ENCODE data around the gene NOL3. TPM values are rescaled to one million over a fixed set of nuclear protein-coding genes. Genes with fewer than 3 reads are reported as not detected.

NOL3 gene
- total RNA-seq, 2 donors from 2014 or later: 26.2 to 31.0 TPM

GRCh38 chr16:67198238-67198734, 27.9 kb downstream of the NOL3 start:
- Histone ChIP-seq H3K27me3 (no peaks in the 10 kb centered on the region), H3K27ac (peak overlapping the region; percentile 96), H3K36me3 (peaks cover 22% of the 10 kb centered on the region), H3K4me1 (peaks cover 6% of the 10 kb centered on the region), H3K9me3 (no peaks in the 10 kb centered on the region), H3K4me3 (no peak overlapping the region), H3K9ac (ENCODE audit: low read depth in 2 of 2, low read length in 2 of 2) (peak overlapping the region; percentile 48 to 71)
- peak; percentile 80 for DNase-seq
- intact Hi-C loops (cut with DNase I): loop anchor here (5.0 kb wide), 1 partner anchor 84 kb away; no protein-coding TSS in a partner anchor
- TF ChIP-seq CTCF (IDR thresholded peaks at IDR 0.05): peak; percentile 69

GRCh38 chr16:67199011-67199807, 28.9 kb downstream of the NOL3 start, which contains the start of gene ELMO3:
TSS of gene ELMO3 (plus strand) at chr16:67199131. CDS start at chr16:67199327, 196 bp downstream.
- H3K9me3 ChIP-seq: no peaks in the 10 kb centered on the region
- peak within 1 kb of the TSS; percentile 54 for H3K4me3 ChIP-seq
- peak within 1 kb of the TSS; percentile 76 to 84 for H3K9ac ChIP-seq (ENCODE audit: low read depth in 2 of 2, low read length in 2 of 2)
- DNase-seq: peak; percentile 89
- TF ChIP-seq CTCF (IDR thresholded peaks at IDR 0.05): peak; percentile 42
- H3K27me3 ChIP-seq: no peaks in the 10 kb centered on the region
- H3K27ac ChIP-seq: peak within 1 kb of the TSS; percentile 96
- intact Hi-C loops (cut with DNase I): loop anchor here (5.0 kb wide), 1 partner anchor 83 kb away; no protein-coding TSS in a partner anchor
- no peaks in the 10 kb centered on the region for H3K4me1 ChIP-seq
- peaks cover 22% of the 10 kb centered on the region for H3K36me3 ChIP-seq

- DNase-seq: peak; percentile 70
- H3K27me3 ChIP-seq: no peaks in the 10 kb centered on the region
- no peak for TF ChIP-seq CTCF (IDR thresholded peaks at IDR 0.05)
- peak overlapping the region; percentile 54 for H3K4me3 ChIP-seq
- no peaks in the 10 kb centered on the region for H3K4me1 ChIP-seq
- peaks cover 22% of the 10 kb centered on the region for H3K36me3 ChIP-seq
- H3K9ac ChIP-seq (ENCODE audit: low read depth in 2 of 2, low read length in 2 of 2): peak overlapping the region; percentile 39 to 76
- intact Hi-C loops (cut with DNase I): loop anchor here (5.0 kb wide), 1 partner anchor 82 kb away; no protein-coding TSS in a partner anchor
- H3K9me3 ChIP-seq: no peaks in the 10 kb centered on the region
- H3K27ac ChIP-seq: peak overlapping the region; percentile 96
These were observed 29.5 kb downstream of the NOL3 start for GRCh38 chr16:67199808-67200198.

- H3K9me3 ChIP-seq: no peaks in the 10 kb centered on the region
- intact Hi-C loops (cut with DNase I): no loop called here
- H3K27me3 ChIP-seq: no peaks in the 10 kb centered on the region
- H3K9ac ChIP-seq (ENCODE audit: low read depth in 2 of 2, low read length in 2 of 2): peak overlapping the region; percentile 3 to 46
- H3K4me1 ChIP-seq: no peaks in the 10 kb centered on the region
- H3K36me3 ChIP-seq: peaks cover 18% of the 10 kb centered on the region
- DNase-seq: no peak
- TF ChIP-seq CTCF (IDR thresholded peaks at IDR 0.05): no peak
- H3K4me3 ChIP-seq: peak overlapping the region; percentile 54
- no peak overlapping the region for H3K27ac ChIP-seq
These were observed 30.2 kb downstream of the NOL3 start for GRCh38 chr16:67200491-67200890.

- H3K36me3 ChIP-seq: peaks cover 6% of the 10 kb centered on the region
- no peak overlapping the region for H3K27ac ChIP-seq
- H3K27me3 ChIP-seq: no peaks in the 10 kb centered on the region
- TF ChIP-seq CTCF (IDR thresholded peaks at IDR 0.05): no peak
- H3K9ac ChIP-seq (ENCODE audit: low read depth in 2 of 2, low read length in 2 of 2): no peak overlapping the region
- no peaks in the 10 kb centered on the region for H3K4me1 ChIP-seq
- no peak overlapping the region for H3K4me3 ChIP-seq
- H3K9me3 ChIP-seq: no peaks in the 10 kb centered on the region
- DNase-seq: no peak
- intact Hi-C loops (cut with DNase I): no loop called here
These were observed 31.3 kb downstream of the NOL3 start for GRCh38 chr16:67201411-67202345.

Measured in colonic mucosa (tissue), 4 donors.